ENCODE data around the gene PLPP4. TPM values are rescaled to one million over a fixed set of nuclear protein-coding genes. Genes with fewer than 3 reads are reported as not detected.

The PLPP4 gene
- total RNA-seq, 1 donor from 2014 or later: not detected

GRCh38 chr10:120607016-120607709 lies 150.1 kb downstream of the PLPP4 start:
- no peak for TF ChIP-seq CTCF (IDR thresholded peaks at IDR 0.05)
- no peak for ATAC-seq

GRCh38 chr10:120607710-120608703 lies 151.0 kb downstream of the PLPP4 start:
- Histone ChIP-seq H3K27me3 (ENCODE audit: low read depth) (no peaks in the 10 kb centered on the region), H3K27ac (no peak overlapping the region), H3K4me3 (no peak overlapping the region), H3K4me1 (no peaks in the 10 kb centered on the region), H3K9me3 (no peaks in the 10 kb centered on the region), H3K36me3 (no peaks in the 10 kb centered on the region)
- intact Hi-C loops (cut with DNase I): no loop called here
- peak in 1 of 2 donors; percentile 37 for ATAC-seq
- no peak for DNase-seq
- no peak for TF ChIP-seq CTCF (IDR thresholded peaks at IDR 0.05)

More at GRCh38 chr10:120607016-120607709, 150.1 kb downstream of the PLPP4 start:
- H3K4me1 ChIP-seq: no peaks in the 10 kb centered on the region
- H3K27ac ChIP-seq: no peak overlapping the region
- H3K36me3 ChIP-seq: no peaks in the 10 kb centered on the region
- H3K9me3 ChIP-seq: no peaks in the 10 kb centered on the region
- no peak for DNase-seq
- no peak overlapping the region for H3K4me3 ChIP-seq
- intact Hi-C loops (cut with DNase I): no loop called here
- no peaks in the 10 kb centered on the region for H3K27me3 ChIP-seq (ENCODE audit: low read depth)

- Histone ChIP-seq H3K27ac (no peak overlapping the region), H3K27me3 (ENCODE audit: low read depth) (no peaks in the 10 kb centered on the region), H3K9me3 (no peaks in the 10 kb centered on the region), H3K4me1 (no peaks in the 10 kb centered on the region), H3K36me3 (no peaks in the 10 kb centered on the region), H3K4me3 (no peak overlapping the region)
- no peak for DNase-seq
- TF ChIP-seq CTCF (IDR thresholded peaks at IDR 0.05): no peak
- no peak for ATAC-seq
- intact Hi-C loops (cut with DNase I): no loop called here
These were observed 152.0 kb downstream of the PLPP4 start for GRCh38 chr10:120609006-120609405.

GRCh38 chr10:120610791-120611190 lies 153.8 kb downstream of the PLPP4 start:
- TF ChIP-seq CTCF (IDR thresholded peaks at IDR 0.05): no peak
- intact Hi-C loops (cut with DNase I): no loop called here
- Histone ChIP-seq H3K9me3 (no peaks in the 10 kb centered on the region), H3K4me1 (no peaks in the 10 kb centered on the region), H3K27ac (no peak overlapping the region), H3K36me3 (no peaks in the 10 kb centered on the region), H3K27me3 (ENCODE audit: low read depth) (no peaks in the 10 kb centered on the region), H3K4me3 (no peak overlapping the region)
- DNase-seq (no peak), ATAC-seq (no peak)

DNA sequence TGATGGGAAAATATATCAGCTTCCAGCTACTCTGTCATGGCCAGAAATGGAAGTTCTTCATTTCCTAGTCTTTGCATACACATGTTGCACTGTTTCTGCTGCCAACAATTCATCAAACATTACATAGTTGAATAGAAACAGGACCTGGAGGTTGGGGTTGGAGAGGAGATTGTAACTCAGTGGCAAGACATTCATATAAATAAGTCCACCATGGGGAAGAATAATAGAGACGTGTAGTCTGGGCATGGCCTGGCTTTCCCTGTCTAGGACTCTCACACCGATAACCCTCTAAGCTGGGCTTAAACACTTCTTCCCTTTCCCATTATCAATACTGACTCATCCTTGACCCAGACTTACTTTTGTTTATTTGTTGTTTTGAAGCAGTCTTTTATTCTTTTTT lies 155.7 kb downstream of the PLPP4 start:
- H3K27ac ChIP-seq: no peak overlapping the region
- no peak for TF ChIP-seq CTCF (IDR thresholded peaks at IDR 0.05)
- no peaks in the 10 kb centered on the region for H3K4me1 ChIP-seq
- intact Hi-C loops (cut with DNase I): no loop called here
- no peak for DNase-seq
- H3K36me3 ChIP-seq: no peaks in the 10 kb centered on the region
- no peaks in the 10 kb centered on the region for H3K9me3 ChIP-seq
- ATAC-seq: no peak
- no peak overlapping the region for H3K4me3 ChIP-seq
- H3K27me3 ChIP-seq (ENCODE audit: low read depth): no peaks in the 10 kb centered on the region
